ENCODE data around the gene TM6SF1.

TM6SF1 gene

GRCh38 chr15:83170474-83171165 lies 63.2 kb downstream of the TM6SF1 start:
- DNase-seq (ENCODE audit: low read depth in 3 of 3, low spot score in 1 of 3) = no peak

GRCh38 chr15:83174891-83175290 lies 67.4 kb downstream of the TM6SF1 start:
- DNase-seq (ENCODE audit: low read depth in 3 of 3, low spot score in 1 of 3) = no peak

- no peak for DNase-seq (ENCODE audit: low read depth in 3 of 3, low spot score in 1 of 3)
Measured at GRCh38 chr15:83178390-83178789, 70.9 kb downstream of the TM6SF1 start.

- no peak for DNase-seq (ENCODE audit: low read depth in 3 of 3, low spot score in 1 of 3)
Measured at GRCh38 chr15:83178869-83179325, 71.5 kb downstream of the TM6SF1 start.

- DNase-seq (ENCODE audit: low read depth in 3 of 3, low spot score in 1 of 3) = no peak
Measured at GRCh38 chr15:83185561-83185960, 78.1 kb downstream of the TM6SF1 start.

Data from stimulated activated CD4-positive, alpha-beta T cell treated with anti-CD3 and anti-CD28 coated beads, TNF-alpha, amount 100 ng/mL, for 1 hour (primary cell).